RWPE2 (cell line): ENCODE measurements around the gene RELA.

Experiments
- ATAC-seq: fragments of 200-7000 bp; cut with Tn5 transposase; 3 replicates; pipeline ENCODE4 v1.9.1; 2021; ENCODE audit warnings: low read depth
- DNase-seq: peaks from one replicate; pipeline ENCODE4 v3.0.0-alpha.2; 2020; ENCODE audit warnings: low spot score
- H3K27ac ChIP-seq: fragments of 450-650 bp; 2 replicates; pipeline ENCODE4 v1.5.1; 2017; ENCODE audit warnings: mild to moderate bottlenecking; ENCODE audit not compliant: poor library complexity, severe bottlenecking
- H3K27me3 ChIP-seq: fragments of 250-450 bp; sonication (Bioruptor Pico); 2 replicates; pipeline ENCODE4 v1.5.1; 2021; ENCODE audit warnings: mild to moderate bottlenecking, moderate library complexity; ENCODE audit not compliant: insufficient read depth, poor library complexity, severe bottlenecking
- H3K36me3 ChIP-seq: fragments of 250-450 bp; sonication (Bioruptor Pico); 2 replicates; pipeline ENCODE4 v1.5.1; 2020; ENCODE audit warnings: low read depth, mild to moderate bottlenecking, moderate library complexity
- H3K4me1 ChIP-seq: fragments of 250-450 bp; sonication (Bioruptor Pico); 2 replicates; pipeline ENCODE4 v1.5.1; 2021; ENCODE audit warnings: mild to moderate bottlenecking, moderate library complexity; ENCODE audit not compliant: insufficient read depth, poor library complexity, severe bottlenecking
- H3K4me3 ChIP-seq: fragments of 250-450 bp; sonication (Bioruptor Pico); 2 replicates; pipeline ENCODE4 v1.5.1; 2021; ENCODE audit warnings: mild to moderate bottlenecking, moderate library complexity; ENCODE audit not compliant: severe bottlenecking
- H3K9me3 ChIP-seq: fragments of 250-450 bp; sonication (Bioruptor Pico); 2 replicates; pipeline ENCODE4 v1.5.1; 2021; ENCODE audit warnings: mild to moderate bottlenecking, moderate library complexity; ENCODE audit not compliant: severe bottlenecking
- TF ChIP-seq, protein P1 (sequence below): fragments of 450-650 bp; IDR thresholded peaks from one replicate; pipeline ENCODE4 v1.5.1; 2017; ENCODE audit warnings: mild to moderate bottlenecking, moderate library complexity; ENCODE audit not compliant: poor library complexity, severe bottlenecking

The RELA gene

GRCh38 chr11:65611758-65612603 lies 50.7 kb downstream of the RELA start:
- H3K27me3 ChIP-seq: no peaks in the 10 kb centered on the region
- no peak for ATAC-seq
- H3K4me3 ChIP-seq: no peak overlapping the region
- H3K9me3 ChIP-seq: no peaks in the 10 kb centered on the region
- TF ChIP-seq, protein P1, sequence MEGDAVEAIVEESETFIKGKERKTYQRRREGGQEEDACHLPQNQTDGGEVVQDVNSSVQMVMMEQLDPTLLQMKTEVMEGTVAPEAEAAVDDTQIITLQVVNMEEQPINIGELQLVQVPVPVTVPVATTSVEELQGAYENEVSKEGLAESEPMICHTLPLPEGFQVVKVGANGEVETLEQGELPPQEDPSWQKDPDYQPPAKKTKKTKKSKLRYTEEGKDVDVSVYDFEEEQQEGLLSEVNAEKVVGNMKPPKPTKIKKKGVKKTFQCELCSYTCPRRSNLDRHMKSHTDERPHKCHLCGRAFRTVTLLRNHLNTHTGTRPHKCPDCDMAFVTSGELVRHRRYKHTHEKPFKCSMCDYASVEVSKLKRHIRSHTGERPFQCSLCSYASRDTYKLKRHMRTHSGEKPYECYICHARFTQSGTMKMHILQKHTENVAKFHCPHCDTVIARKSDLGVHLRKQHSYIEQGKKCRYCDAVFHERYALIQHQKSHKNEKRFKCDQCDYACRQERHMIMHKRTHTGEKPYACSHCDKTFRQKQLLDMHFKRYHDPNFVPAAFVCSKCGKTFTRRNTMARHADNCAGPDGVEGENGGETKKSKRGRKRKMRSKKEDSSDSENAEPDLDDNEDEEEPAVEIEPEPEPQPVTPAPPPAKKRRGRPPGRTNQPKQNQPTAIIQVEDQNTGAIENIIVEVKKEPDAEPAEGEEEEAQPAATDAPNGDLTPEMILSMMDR: no peak
- no peak overlapping the region for H3K27ac ChIP-seq
- H3K4me1 ChIP-seq: no peaks in the 10 kb centered on the region
- H3K36me3 ChIP-seq: peaks cover 4% of the 10 kb centered on the region; the same call in 1 of the 2 replicates
- DNase-seq: no peak

GRCh38 chr11:65611028-65611757 lies 51.5 kb downstream of the RELA start:
- Histone ChIP-seq H3K36me3 (peaks cover 12% of the 10 kb centered on the region), H3K4me3 (no peak overlapping the region)
- ATAC-seq: no peak

GRCh38 chr11:65610404-65610803 lies 52.3 kb downstream of the RELA start:
- H3K4me1 ChIP-seq: no peaks in the 10 kb centered on the region

More at GRCh38 chr11:65611028-65611757, 51.5 kb downstream of the RELA start:
- TF ChIP-seq, protein P1: no peak
- Histone ChIP-seq H3K9me3 (no peaks in the 10 kb centered on the region), H3K27ac (no peak overlapping the region), H3K4me1 (no peaks in the 10 kb centered on the region), H3K27me3 (no peaks in the 10 kb centered on the region)
- DNase-seq: no peak

DNA sequence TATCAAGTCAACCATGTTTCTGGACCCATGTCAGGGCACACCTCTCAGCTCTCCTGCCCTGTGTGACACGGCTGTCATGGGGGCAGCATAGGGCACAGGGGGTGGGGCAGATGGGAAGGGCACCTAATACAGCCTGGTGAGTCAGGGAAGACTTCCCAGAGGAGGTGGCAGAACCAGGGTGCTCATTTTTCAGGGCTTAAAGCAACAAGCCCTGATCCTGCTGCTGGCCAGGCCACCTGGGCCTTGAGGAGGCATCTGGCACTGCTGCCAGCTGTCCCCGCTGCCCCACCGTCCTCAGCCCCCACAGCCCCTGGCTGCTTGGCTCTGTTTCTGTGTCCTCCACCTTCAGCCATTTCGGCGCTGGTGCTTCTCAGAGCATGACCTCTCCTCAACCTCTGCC lies 53.1 kb downstream of the RELA start:
- H3K4me3 ChIP-seq: no peak overlapping the region
- H3K4me1 ChIP-seq: no peaks in the 10 kb centered on the region
- ATAC-seq: no peak
- no peak overlapping the region for H3K27ac ChIP-seq
- no peaks in the 10 kb centered on the region for H3K9me3 ChIP-seq
- TF ChIP-seq, protein P1: no peak
- no peak for DNase-seq
- peaks cover 27% of the 10 kb centered on the region for H3K36me3 ChIP-seq
- no peaks in the 10 kb centered on the region for H3K27me3 ChIP-seq

More at GRCh38 chr11:65610404-65610803, 52.3 kb downstream of the RELA start:
- no peak overlapping the region for H3K4me3 ChIP-seq
- H3K27ac ChIP-seq: no peak overlapping the region
- DNase-seq (no peak), ATAC-seq (no peak)
- H3K27me3 ChIP-seq: no peaks in the 10 kb centered on the region
- peaks cover 20% of the 10 kb centered on the region for H3K36me3 ChIP-seq
- TF ChIP-seq, protein P1: no peak
- H3K9me3 ChIP-seq: no peaks in the 10 kb centered on the region
